IMR-90 (cell line): ENCODE measurements around the gene BCAS3. TPM values are rescaled to one million over a fixed set of nuclear protein-coding genes. Genes with fewer than 3 reads are reported as not detected.

Experiments
- ATAC-seq: fragments of 200-7000 bp; cut with Tn5 transposase; 2 replicates; pipeline ENCODE4 v1.9.1; 2020; ENCODE audit warnings: low read depth, mild to moderate bottlenecking, moderate library complexity
- BruUV-seq: library from RNA; stranded (reverse); fragments of 400-500 nt; replicated peaks from 2 replicates; lab custom pipeline; 2021; lab: Mats Ljungman, UMichigan
- CTCF ChIA-PET: fragments of 300-600 bp; formaldehyde crosslinking; extraction: SDS; loops from one replicate; lab custom pipeline; 2021; ENCODE audit warnings: antibody characterized with exemption; lab: Yijun Ruan, JAX
- POLR2A ChIA-PET: fragments of 300-600 bp; sonication (Branson Sonifier 250); formaldehyde crosslinking; loops from one replicate; lab custom pipeline; 2022; ENCODE audit warnings: antibody characterized with exemption; ENCODE audit not compliant: unreplicated experiment; lab: Charles Lee
- DNase-seq: peaks from one replicate; pipeline ENCODE4 v3.0.0; 2013
- H2AFZ ChIP-seq: replicated peaks from 2 replicates; pipeline ENCODE3; 2013; ENCODE audit warnings: low read length, mild to moderate bottlenecking; ENCODE audit not compliant: poor library complexity
- H2AK5ac ChIP-seq: 2 replicates; pipeline ENCODE4 v1.6.1; 2013; ENCODE audit warnings: low read depth, low read length, inconsistent platforms
- H2AK9ac ChIP-seq: replicated peaks from 2 replicates; pipeline ENCODE3; 2013; ENCODE audit warnings: mild to moderate bottlenecking, low read depth, low read length, moderate library complexity; ENCODE audit not compliant: poor library complexity
- H2BK120ac ChIP-seq: 2 replicates; pipeline ENCODE4 v1.6.1; 2013; ENCODE audit warnings: low read depth, low read length, inconsistent platforms
- H2BK15ac ChIP-seq: 3 replicates; pipeline ENCODE4 v1.6.1; 2013; ENCODE audit warnings: low read depth, low read length, inconsistent platforms
- H2BK20ac ChIP-seq: 2 replicates; pipeline ENCODE4 v1.6.1; 2013; ENCODE audit warnings: low read depth, mild to moderate bottlenecking, inconsistent platforms, low read length, moderate library complexity
- H2BK5ac ChIP-seq: 2 replicates; pipeline ENCODE4 v1.6.1; 2013; ENCODE audit warnings: mild to moderate bottlenecking, low read depth, low read length, inconsistent platforms; ENCODE audit not compliant: poor library complexity, severe bottlenecking
- H3K14ac ChIP-seq: replicated peaks from 2 replicates; pipeline ENCODE4 v1.6.1; 2013; ENCODE audit warnings: low read depth, low read length, inconsistent platforms
- H3K18ac ChIP-seq: 2 replicates; pipeline ENCODE4 v1.6.1; 2013; ENCODE audit warnings: low read depth, low read length, control low read depth
- H3K23ac ChIP-seq: 2 replicates; pipeline ENCODE4 v1.6.1; 2013; ENCODE audit warnings: low read depth, low read length, inconsistent platforms
- H3K27ac ChIP-seq: 2 replicates; pipeline ENCODE4 v1.5.1; 2013; ENCODE audit warnings: mild to moderate bottlenecking, control low read depth, low read length; ENCODE audit not compliant: insufficient read depth
- H3K27me3 ChIP-seq: 2 replicates; pipeline ENCODE4 v1.6.1; 2013; ENCODE audit warnings: low read length; ENCODE audit not compliant: control insufficient read depth, insufficient read depth
- H3K36me3 ChIP-seq: 2 replicates; pipeline ENCODE4 v1.6.1; 2013; ENCODE audit warnings: low read length, mixed read lengths; ENCODE audit not compliant: control insufficient read depth, insufficient read depth
- H3K4ac ChIP-seq: 2 replicates; pipeline ENCODE4 v1.6.1; 2013; ENCODE audit warnings: low read depth, low read length, inconsistent platforms
- H3K4me1 ChIP-seq: 2 replicates; pipeline ENCODE4 v1.6.1; 2013; ENCODE audit warnings: low read length, mixed read lengths; ENCODE audit not compliant: control insufficient read depth, insufficient read depth
- H3K4me2 ChIP-seq: 2 replicates; pipeline ENCODE4 v1.6.1; 2013; ENCODE audit warnings: low read depth, mild to moderate bottlenecking, control low read depth, low read length, moderate library complexity
- H3K4me3 ChIP-seq: 2 replicates; pipeline ENCODE4 v1.5.1; 2013; ENCODE audit warnings: low read depth, mild to moderate bottlenecking, control low read depth, low read length, moderate library complexity; ENCODE audit not compliant: insufficient read depth
- H3K56ac ChIP-seq: 2 replicates; pipeline ENCODE4 v1.6.1; 2013; ENCODE audit warnings: low read length, inconsistent platforms; ENCODE audit not compliant: insufficient read depth; ENCODE audit errors: extremely low read depth
- H3K79me1 ChIP-seq, 2 experiments: 2 replicates each; pipeline ENCODE4 v1.6.1; 2013; ENCODE audit warnings: low read length in 2 of 2, inconsistent platforms in 1 of 2, low read depth in 1 of 2
- H3K9ac ChIP-seq: 2 replicates; pipeline ENCODE4 v1.6.1; 2013; ENCODE audit warnings: low read depth, low read length, control low read depth
- H3K9me1 ChIP-seq: 2 replicates; pipeline ENCODE4 v1.6.1; 2013; ENCODE audit warnings: low read length, inconsistent platforms; ENCODE audit not compliant: insufficient read depth
- H3K9me3 ChIP-seq: 2 replicates; pipeline ENCODE4 v1.6.1; 2013; ENCODE audit warnings: low read length; ENCODE audit not compliant: control insufficient read depth, insufficient read depth
- H4K20me1 ChIP-seq: 2 replicates; pipeline ENCODE4 v1.6.1; 2013; ENCODE audit warnings: low read length, inconsistent platforms; ENCODE audit not compliant: insufficient read depth
- H4K5ac ChIP-seq: 2 replicates; pipeline ENCODE4 v1.6.1; 2013; ENCODE audit warnings: mild to moderate bottlenecking, low read depth, low read length, control low read depth
- H4K8ac ChIP-seq, 2 experiments: 2 replicates each; pipeline ENCODE4 v1.6.1; 2013; ENCODE audit warnings: low read depth in 2 of 2, low read length in 2 of 2, control low read depth in 1 of 2, inconsistent platforms in 1 of 2
- H4K91ac ChIP-seq: 2 replicates; pipeline ENCODE4 v1.6.1; 2013; ENCODE audit warnings: low read depth, low read length, inconsistent platforms; ENCODE audit not compliant: insufficient read depth
- MAFK ChIP-seq: IDR thresholded peaks from 2 replicates; pipeline ENCODE4 v1.6.1; 2012; ENCODE audit warnings: low read depth, low read length, improper control_type of control experiment
- RAD21 ChIP-seq: IDR thresholded peaks from 2 replicates; pipeline ENCODE4 v1.6.1; 2012; ENCODE audit warnings: low read length, improper control_type of control experiment
- WGBS, 2 experiments: methylation state at CpG; one replicate each; pipeline versions ENCODE4 v1.1.5 to v1.1.7; 2013; ENCODE audit warnings: missing lambda C conversion rate in 2 of 2; ENCODE audit not compliant: insufficient read length in 1 of 2; ENCODE audit errors: extremely low coverage in 2 of 2; 5-methylcytosine and 5-hydroxymethylcytosine counted together
- dilution Hi-C: fragments of 300-500 bp; cut with HindIII; formaldehyde crosslinking; loops from one replicate; pipeline ENCODE4 v1.14.3; 2018; ENCODE audit warnings: low sequenced_read_pairs; ENCODE audit not compliant: unreplicated experiment
- in situ Hi-C: fragments of 300-500 bp; cut with MboI; formaldehyde crosslinking; loops from 3 replicates; pipeline ENCODE4 v1.14.3; 2019; ENCODE audit warnings: low sequenced_read_pairs, inconsistent platforms, mixed read lengths
- intact Hi-C: fragments of 100-400 bp; cut with micrococcal nuclease; formaldehyde crosslinking; loops from 2 replicates; pipeline ENCODE4 v1.10.0; 2022
- polyA plus RNA-seq, 3 experiments: library from polyadenylated mRNA; depleted of rRNA; stranded (reverse); fragments of >200 nt; gene quantifications; 2 replicates each; pipeline ENCODE4 v1.2.3, GENCODE V29; 2012; ENCODE audit warnings: low replicate concordance in 1 of 3
- total RNA-seq: library from RNA; depleted of rRNA; stranded (reverse); fragments of >200 nt; gene quantifications from 2 replicates; pipeline ENCODE4 v1.2.3, GENCODE V29; 2012

BCAS3 gene
- total and polyA plus RNA-seq, 2 of the 4 experiments (the other 2 are of a cell fraction) = 6.3 to 27.1 TPM

GRCh38 chr17:61279476-61280145 is 602.0 kb downstream of the BCAS3 start:
- peak overlapping the region; percentile 53; the same call in 2 of the 3 replicates for H2BK15ac ChIP-seq
- CTCF ChIA-PET = interaction anchor here (0.6 to 0.7 kb wide), 2 partner anchors 66 to 236 kb away, joined by 3 read pairs; no protein-coding TSS in a partner anchor
- peak overlapping the region; percentile 90 for H3K18ac ChIP-seq
- peak overlapping the region; percentile 87; the same call in 1 of the 2 replicates for H2BK20ac ChIP-seq
- BruUV-seq = no TSS peak
- H3K23ac ChIP-seq = peak overlapping the region; percentile 55
- H2AFZ ChIP-seq = no peak overlapping the region
- TF ChIP-seq MAFK (peak; percentile 32; the same call in 1 of the 2 replicates), RAD21 (no peak)
- H3K14ac ChIP-seq = peak overlapping the region; percentile 86
- peak overlapping the region; percentile 78 for H3K4ac ChIP-seq
- no peak overlapping the region for H2AK9ac ChIP-seq
- peak overlapping the region; percentile 27; the same call in 1 of the 2 replicates for H4K91ac ChIP-seq
- no peaks in the 10 kb centered on the region for H3K27me3 ChIP-seq
- H3K4me1 ChIP-seq = peaks cover 17% of the 10 kb centered on the region
- no peak overlapping the region for H3K9ac ChIP-seq
- intact Hi-C loops (no loop called here), dilution Hi-C loops (no loop called here), in situ Hi-C loops (no loop called here)
- peak overlapping the region; percentile 81 for H2BK120ac ChIP-seq
- POLR2A ChIA-PET = interaction anchor here (0.5 kb wide), 1 partner anchor 152 kb away, joined by 4 read pairs; no protein-coding TSS in a partner anchor
- H4K5ac ChIP-seq = peak overlapping the region; percentile 77; the same call in 1 of the 2 replicates
- H3K4me2 ChIP-seq = peak overlapping the region; percentile 8; the same call in 1 of the 2 replicates
- peaks cover 12% of the 10 kb centered on the region for H3K9me1 ChIP-seq
- no peaks in the 10 kb centered on the region for H3K36me3 ChIP-seq
- no peaks in the 10 kb centered on the region for H4K20me1 ChIP-seq
- peak; percentile 54 for DNase-seq
- peak overlapping the region; percentile 66 for H2BK5ac ChIP-seq
- H3K9me3 ChIP-seq = no peaks in the 10 kb centered on the region
- no peak overlapping the region for H3K4me3 ChIP-seq
- peak; percentile 64 for ATAC-seq
- H3K79me1 ChIP-seq = peaks cover 0 to 1% of the 10 kb centered on the region in 2 experiments; a peak in 2 of 4 replicates
- WGBS, 2 experiments = no CpG with 5 or more reads among the region's 1 CpG
- no peak overlapping the region for H3K56ac ChIP-seq
- H3K27ac ChIP-seq = peak overlapping the region; percentile 1; the same call in 1 of the 2 replicates
- peak overlapping the region; percentile 56; the same call in 1 of the 2 replicates for H2AK5ac ChIP-seq
- peak overlapping the region in 1 of 2 experiments; percentile 70; a peak in 1 of 4 replicates for H4K8ac ChIP-seq
